Mesothelial cell of epicardium (in vitro differentiated cells): Measurements from ENCODE around the gene PRR36. TPM values are rescaled to one million over a fixed set of nuclear protein-coding genes. Genes with fewer than 3 reads are reported as not detected.

Experiments used
- DNase-seq, 2 experiments: peaks; one replicate each; pipeline ENCODE4 v3.0.0; 2021; ENCODE audit warnings: low spot score in 2 of 2; ENCODE audit not compliant: unreplicated experiment in 2 of 2
- H3K27ac Mint-ChIP-seq: 2 replicates; pipeline ENCODE4 v1.8.0; 2021; ENCODE audit warnings: mixed read lengths
- H3K27me3 Mint-ChIP-seq: 2 replicates; pipeline ENCODE4 v1.8.0; 2021; ENCODE audit warnings: low read depth, mixed read lengths
- H3K36me3 Mint-ChIP-seq: 2 replicates; pipeline ENCODE4 v1.8.0; 2021; ENCODE audit warnings: mixed read lengths
- H3K4me1 Mint-ChIP-seq: 2 replicates; pipeline ENCODE4 v1.8.0; 2021; ENCODE audit warnings: mixed read lengths
- H3K4me3 Mint-ChIP-seq: 2 replicates; pipeline ENCODE4 v1.8.0; 2021; ENCODE audit warnings: mild to moderate bottlenecking, moderate library complexity, mixed read lengths
- H3K9me3 Mint-ChIP-seq: 2 replicates; pipeline ENCODE4 v1.8.0; 2021; ENCODE audit warnings: mixed read lengths
- CTCF ChIP-seq: fragments of 200-600 bp; sonication (generic); IDR thresholded peaks from one replicate; pipeline ENCODE4 v1.5.0; 2021; ENCODE audit warnings: antibody characterized with exemption; ENCODE audit not compliant: unreplicated experiment
- total RNA-seq: library from RNA; stranded (reverse); gene quantifications from 3 replicates; pipeline ENCODE4 v1.2.1, GENCODE V29; 2021

Gene PRR36
- total RNA-seq, 1 donor from 2014 or later: 23.4 TPM

GRCh38 chr19:7917267-7918061 lies 43.3 kb upstream of the PRR36 start:
- Mint-ChIP-seq H3K27me3 (peaks cover 52% of the 10 kb centered on the region), H3K36me3 (peaks cover 5% of the 10 kb centered on the region), H3K27ac (no peak overlapping the region), H3K4me1 (peaks cover 22% of the 10 kb centered on the region), H3K4me3 (peak overlapping the region; percentile 61), H3K9me3 (no peaks in the 10 kb centered on the region)
- DNase-seq: peak; percentile 38 to 70
- TF ChIP-seq CTCF: no peak

GRCh38 chr19:7916955-7917266 lies 42.7 kb upstream of the PRR36 start:
- H3K27ac Mint-ChIP-seq: no peak overlapping the region
- no peak for TF ChIP-seq CTCF
- H3K27me3 Mint-ChIP-seq: peaks cover 52% of the 10 kb centered on the region
- peaks cover 22% of the 10 kb centered on the region for H3K4me1 Mint-ChIP-seq
- no peak for DNase-seq
- peaks cover 7% of the 10 kb centered on the region for H3K36me3 Mint-ChIP-seq
- H3K9me3 Mint-ChIP-seq: no peaks in the 10 kb centered on the region
- H3K4me3 Mint-ChIP-seq: peak overlapping the region; percentile 61

- DNase-seq: peak; percentile 26 to 51
- H3K36me3 Mint-ChIP-seq: peaks cover 9% of the 10 kb centered on the region
- TF ChIP-seq CTCF: no peak
- peaks cover 20% of the 10 kb centered on the region for H3K4me1 Mint-ChIP-seq
- H3K27me3 Mint-ChIP-seq: peaks cover 52% of the 10 kb centered on the region
- peak overlapping the region; percentile 34 for H3K4me3 Mint-ChIP-seq
- no peak overlapping the region for H3K27ac Mint-ChIP-seq
- no peaks in the 10 kb centered on the region for H3K9me3 Mint-ChIP-seq
These were observed 42.1 kb upstream of the PRR36 start for GRCh38 chr19:7916103-7916954.

GRCh38 chr19:7915250-7916102 lies 41.3 kb upstream of the PRR36 start:
- H3K27ac Mint-ChIP-seq: no peak overlapping the region
- H3K4me3 Mint-ChIP-seq: peak overlapping the region; percentile 47
- TF ChIP-seq CTCF: no peak
- H3K27me3 Mint-ChIP-seq: peaks cover 52% of the 10 kb centered on the region
- DNase-seq: no peak
- H3K36me3 Mint-ChIP-seq: peaks cover 14% of the 10 kb centered on the region
- no peaks in the 10 kb centered on the region for H3K9me3 Mint-ChIP-seq
- H3K4me1 Mint-ChIP-seq: peaks cover 15% of the 10 kb centered on the region

GRCh38 chr19:7914598-7915045 lies 40.4 kb upstream of the PRR36 start, which contains the start of gene TGFBR3L:
Gene TGFBR3L, plus strand, starts transcription at chr19:7914830.
- TF ChIP-seq CTCF: no peak
- peaks cover 16% of the 10 kb centered on the region for H3K36me3 Mint-ChIP-seq
- H3K27me3 Mint-ChIP-seq: peaks cover 46% of the 10 kb centered on the region
- DNase-seq: peak in 1 of 2 experiments; percentile 15
- no peak within 1 kb of the TSS for H3K27ac Mint-ChIP-seq
- peak within 1 kb of the TSS; percentile 47 for H3K4me3 Mint-ChIP-seq
- peaks cover 10% of the 10 kb centered on the region for H3K4me1 Mint-ChIP-seq
- H3K9me3 Mint-ChIP-seq: no peaks in the 10 kb centered on the region
